GM18861 (cell line): ENCODE measurements around the gene CYBRD1.
"Not testable (repeated sequence)": the region's sequence is repeated elsewhere in the genome, so short reads cannot be mapped to it uniquely, and the experiment has no call there.

Experiments used
- ATAC-seq: cut with Tn5 transposase; IDR thresholded peaks from one replicate; pipeline ENCODE4 v1.9.1; 2021; ENCODE audit not compliant: unreplicated experiment

CYBRD1 gene

GRCh38 chr2:171514908-171515582 is 7.2 kb upstream of the CYBRD1 start:
- ATAC-seq = no peak

- no peak for ATAC-seq
Observed at GRCh38 chr2:171515672-171516298, 6.5 kb upstream of the CYBRD1 start.

- ATAC-seq = no peak
Observed at GRCh38 chr2:171516793-171517192, 5.5 kb upstream of the CYBRD1 start.

- no peak for ATAC-seq
Observed at GRCh38 chr2:171520471-171520870, 1.8 kb upstream of the CYBRD1 start.

- ATAC-seq = no peak
Observed at GRCh38 chr2:171521361-171522051, 768 bp upstream of the CYBRD1 start.

GRCh38 chr2:171522788-171523087 is 464 bp downstream of the CYBRD1 start:
- no peak for ATAC-seq

GRCh38 chr2:171523088-171524017 is 1.1 kb downstream of the CYBRD1 start:
- no peak for ATAC-seq

- ATAC-seq = no peak
Observed at GRCh38 chr2:171524018-171524401, 1.7 kb downstream of the CYBRD1 start.

GRCh38 chr2:171529914-171530313 is 7.6 kb downstream of the CYBRD1 start:
- no peak for ATAC-seq

GRCh38 chr2:171530378-171530777 is 8.1 kb downstream of the CYBRD1 start:
- no peak for ATAC-seq

GRCh38 chr2:171530859-171531258 is 8.6 kb downstream of the CYBRD1 start:
- not testable (repeated sequence) for ATAC-seq

- no peak for ATAC-seq
Observed at GRCh38 chr2:171531291-171531690, 9.0 kb downstream of the CYBRD1 start.

GRCh38 chr2:171531836-171532450 is 9.7 kb downstream of the CYBRD1 start:
- ATAC-seq = no peak

- no peak for ATAC-seq
Observed at GRCh38 chr2:171533331-171533730, 11.1 kb downstream of the CYBRD1 start.

GRCh38 chr2:171535528-171535927 is 13.3 kb downstream of the CYBRD1 start:
- ATAC-seq = not testable (repeated sequence)

- no peak for ATAC-seq
Observed at GRCh38 chr2:171540437-171540836, 18.2 kb downstream of the CYBRD1 start.

GRCh38 chr2:171541202-171541887 is 19.1 kb downstream of the CYBRD1 start:
- ATAC-seq = no peak

GRCh38 chr2:171545086-171545485 is 22.8 kb downstream of the CYBRD1 start:
- no peak for ATAC-seq

- no peak for ATAC-seq
Observed at GRCh38 chr2:171547256-171547655, 25.0 kb downstream of the CYBRD1 start.

- no peak for ATAC-seq
Observed at GRCh38 chr2:171547720-171548119, 25.4 kb downstream of the CYBRD1 start.
